ENCODE data around the gene TBRG4.

DNA sequence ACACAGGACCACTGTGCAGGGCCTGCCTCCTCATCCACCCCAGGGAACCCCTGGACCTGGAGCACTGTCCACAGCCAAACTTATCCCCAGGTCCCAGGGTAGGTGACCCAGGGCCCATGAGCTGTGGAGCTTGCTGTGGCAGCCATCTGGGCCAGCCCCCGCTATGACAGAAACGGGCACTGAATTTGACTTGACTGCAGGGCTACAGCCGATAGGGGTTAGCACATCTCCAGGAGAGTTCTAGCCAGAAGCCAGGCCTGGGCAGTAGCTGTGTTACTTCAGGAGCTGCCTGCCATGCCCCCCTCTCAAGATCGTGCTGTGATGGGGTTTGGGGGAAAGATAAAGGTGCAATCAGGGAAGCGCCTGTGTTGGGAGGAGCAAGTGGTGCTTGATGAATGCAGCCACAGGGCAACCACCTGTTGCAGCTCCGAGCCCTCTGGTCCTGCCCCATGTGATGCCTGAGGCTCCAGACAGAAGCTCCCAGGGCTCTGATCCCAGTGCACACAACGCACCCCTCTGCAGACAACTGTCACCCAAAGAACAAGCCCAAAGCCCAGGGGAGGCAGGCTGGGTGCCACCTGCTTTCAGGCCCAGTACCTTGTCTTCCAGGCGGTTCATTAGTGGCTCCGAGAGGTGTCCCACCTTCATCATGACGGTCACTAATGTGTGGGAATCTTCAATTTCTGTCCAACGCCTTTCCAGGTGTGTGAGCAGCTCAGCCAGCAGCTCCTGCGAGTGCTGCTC is 6.5 kb downstream of the TBRG4 start:
- TF ChIP-seq ZFP30 (CRISPR knock-in tag; IDR thresholded peaks at IDR 0.05) = no peak
- TF ChIP-seq TSHZ2 (CRISPR knock-in tag; IDR thresholded peaks at IDR 0.05) = no peak
- TF ChIP-seq, protein P1, sequence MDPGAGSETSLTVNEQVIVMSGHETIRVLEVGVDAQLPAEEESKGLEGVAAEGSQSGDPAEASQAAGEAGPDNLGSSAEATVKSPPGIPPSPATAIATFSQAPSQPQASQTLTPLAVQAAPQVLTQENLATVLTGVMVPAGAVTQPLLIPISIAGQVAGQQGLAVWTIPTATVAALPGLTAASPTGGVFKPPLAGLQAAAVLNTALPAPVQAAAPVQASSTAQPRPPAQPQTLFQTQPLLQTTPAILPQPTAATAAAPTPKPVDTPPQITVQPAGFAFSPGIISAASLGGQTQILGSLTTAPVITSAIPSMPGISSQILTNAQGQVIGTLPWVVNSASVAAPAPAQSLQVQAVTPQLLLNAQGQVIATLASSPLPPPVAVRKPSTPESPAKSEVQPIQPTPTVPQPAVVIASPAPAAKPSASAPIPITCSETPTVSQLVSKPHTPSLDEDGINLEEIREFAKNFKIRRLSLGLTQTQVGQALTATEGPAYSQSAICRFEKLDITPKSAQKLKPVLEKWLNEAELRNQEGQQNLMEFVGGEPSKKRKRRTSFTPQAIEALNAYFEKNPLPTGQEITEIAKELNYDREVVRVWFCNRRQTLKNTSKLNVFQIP (CRISPR knock-in tag; IDR thresholded peaks at IDR 0.05; ENCODE audit: borderline replicate concordance, low read depth) = no peak
- TF ChIP-seq, protein P2, sequence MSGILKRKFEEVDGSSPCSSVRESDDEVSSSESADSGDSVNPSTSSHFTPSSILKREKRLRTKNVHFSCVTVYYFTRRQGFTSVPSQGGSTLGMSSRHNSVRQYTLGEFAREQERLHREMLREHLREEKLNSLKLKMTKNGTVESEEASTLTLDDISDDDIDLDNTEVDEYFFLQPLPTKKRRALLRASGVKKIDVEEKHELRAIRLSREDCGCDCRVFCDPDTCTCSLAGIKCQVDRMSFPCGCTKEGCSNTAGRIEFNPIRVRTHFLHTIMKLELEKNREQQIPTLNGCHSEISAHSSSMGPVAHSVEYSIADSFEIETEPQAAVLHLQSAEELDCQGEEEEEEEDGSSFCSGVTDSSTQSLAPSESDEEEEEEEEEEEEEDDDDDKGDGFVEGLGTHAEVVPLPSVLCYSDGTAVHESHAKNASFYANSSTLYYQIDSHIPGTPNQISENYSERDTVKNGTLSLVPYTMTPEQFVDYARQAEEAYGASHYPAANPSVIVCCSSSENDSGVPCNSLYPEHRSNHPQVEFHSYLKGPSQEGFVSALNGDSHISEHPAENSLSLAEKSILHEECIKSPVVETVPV (CRISPR knock-in tag; IDR thresholded peaks at IDR 0.05) = no peak
- TF ChIP-seq ZFP3 (CRISPR knock-in tag; IDR thresholded peaks at IDR 0.05) = no peak
